ENCODE measurements around the gene GPRIN3. TPM values are rescaled to one million over a fixed set of nuclear protein-coding genes. Genes with fewer than 3 reads are reported as not detected.

The GPRIN3 gene
- total RNA-seq, 1 donor from 2014 or later, result 94.3 TPM

- Mint-ChIP-seq H3K36me3 (ENCODE audit: unreplicated experiment) (no peaks in the 10 kb centered on the region), H3K4me3 (ENCODE audit: unreplicated experiment) (peak overlapping the region; percentile 4), H3K9me3 (ENCODE audit: unreplicated experiment) (peaks cover 6% of the 10 kb centered on the region), H3K4me1 (ENCODE audit: low read depth, unreplicated experiment) (peaks cover 50% of the 10 kb centered on the region), H3K27ac (ENCODE audit: unreplicated experiment) (peak overlapping the region; percentile 67), H3K27me3 (ENCODE audit: unreplicated experiment) (peaks cover 2% of the 10 kb centered on the region)
- DNase-seq, result no peak
- no peak for TF ChIP-seq CTCF (IDR thresholded peaks at IDR 0.05; ENCODE audit: partially characterized antibody, unreplicated experiment)
Measured at GRCh38 chr4:89284020-89284424, 23.6 kb downstream of the GPRIN3 start.

GRCh38 chr4:89283226-89284009 is 24.2 kb downstream of the GPRIN3 start:
- no peak for TF ChIP-seq CTCF (IDR thresholded peaks at IDR 0.05; ENCODE audit: partially characterized antibody, unreplicated experiment)
- peaks cover 44% of the 10 kb centered on the region for H3K4me1 Mint-ChIP-seq (ENCODE audit: low read depth, unreplicated experiment)
- peaks cover 2% of the 10 kb centered on the region for H3K27me3 Mint-ChIP-seq (ENCODE audit: unreplicated experiment)
- H3K4me3 Mint-ChIP-seq (ENCODE audit: unreplicated experiment), result peak overlapping the region; percentile 4
- peaks cover 6% of the 10 kb centered on the region for H3K9me3 Mint-ChIP-seq (ENCODE audit: unreplicated experiment)
- peak overlapping the region; percentile 72 for H3K27ac Mint-ChIP-seq (ENCODE audit: unreplicated experiment)
- H3K36me3 Mint-ChIP-seq (ENCODE audit: unreplicated experiment), result no peaks in the 10 kb centered on the region
- no peak for DNase-seq

GRCh38 chr4:89279385-89279784 is 28.2 kb downstream of the GPRIN3 start:
- H3K27ac Mint-ChIP-seq (ENCODE audit: unreplicated experiment), result no peak overlapping the region
- H3K4me1 Mint-ChIP-seq (ENCODE audit: low read depth, unreplicated experiment), result peaks cover 27% of the 10 kb centered on the region
- no peaks in the 10 kb centered on the region for H3K27me3 Mint-ChIP-seq (ENCODE audit: unreplicated experiment)
- no peak for TF ChIP-seq CTCF (IDR thresholded peaks at IDR 0.05; ENCODE audit: partially characterized antibody, unreplicated experiment)
- DNase-seq, result no peak
- no peak overlapping the region for H3K4me3 Mint-ChIP-seq (ENCODE audit: unreplicated experiment)
- H3K9me3 Mint-ChIP-seq (ENCODE audit: unreplicated experiment), result peaks cover 6% of the 10 kb centered on the region
- H3K36me3 Mint-ChIP-seq (ENCODE audit: unreplicated experiment), result peaks cover 8% of the 10 kb centered on the region

- no peak for TF ChIP-seq CTCF (IDR thresholded peaks at IDR 0.05; ENCODE audit: partially characterized antibody, unreplicated experiment)
- H3K9me3 Mint-ChIP-seq (ENCODE audit: unreplicated experiment), result peaks cover 2% of the 10 kb centered on the region
- no peak overlapping the region for H3K27ac Mint-ChIP-seq (ENCODE audit: unreplicated experiment)
- peaks cover 8% of the 10 kb centered on the region for H3K36me3 Mint-ChIP-seq (ENCODE audit: unreplicated experiment)
- H3K4me3 Mint-ChIP-seq (ENCODE audit: unreplicated experiment), result no peak overlapping the region
- no peaks in the 10 kb centered on the region for H3K27me3 Mint-ChIP-seq (ENCODE audit: unreplicated experiment)
- H3K4me1 Mint-ChIP-seq (ENCODE audit: low read depth, unreplicated experiment), result peaks cover 22% of the 10 kb centered on the region
- DNase-seq, result no peak
Measured at GRCh38 chr4:89277412-89277811, 30.2 kb downstream of the GPRIN3 start.

GRCh38 chr4:89276296-89276695 is 31.3 kb downstream of the GPRIN3 start:
- DNase-seq, result no peak
- H3K27me3 Mint-ChIP-seq (ENCODE audit: unreplicated experiment), result no peaks in the 10 kb centered on the region
- peaks cover 25% of the 10 kb centered on the region for H3K4me1 Mint-ChIP-seq (ENCODE audit: low read depth, unreplicated experiment)
- peaks cover 8% of the 10 kb centered on the region for H3K36me3 Mint-ChIP-seq (ENCODE audit: unreplicated experiment)
- H3K9me3 Mint-ChIP-seq (ENCODE audit: unreplicated experiment), result no peaks in the 10 kb centered on the region
- H3K4me3 Mint-ChIP-seq (ENCODE audit: unreplicated experiment), result no peak overlapping the region
- TF ChIP-seq CTCF (IDR thresholded peaks at IDR 0.05; ENCODE audit: partially characterized antibody, unreplicated experiment), result no peak
- H3K27ac Mint-ChIP-seq (ENCODE audit: unreplicated experiment), result no peak overlapping the region

Measured in glutamatergic neuron (in vitro differentiated cells).